HG03135 (cell line): ENCODE results near the gene RYR1.
"Not testable (repeated sequence)": the region's sequence is repeated elsewhere in the genome, so short reads cannot be mapped to it uniquely, and the experiment has no call there.

ENCODE experiments used
- ATAC-seq: cut with Tn5 transposase; IDR thresholded peaks from one replicate; pipeline ENCODE4 v1.9.1; 2021; ENCODE audit warnings: mild to moderate bottlenecking, moderate library complexity; ENCODE audit not compliant: unreplicated experiment

The RYR1 gene

GRCh38 chr19:38602856-38603255 lies 169.4 kb downstream of the RYR1 start:
- not testable (repeated sequence) for ATAC-seq

GRCh38 chr19:38606131-38606530 lies 172.6 kb downstream of the RYR1 start:
- no peak for ATAC-seq

- no peak for ATAC-seq
Observed at GRCh38 chr19:38614289-38614688, 180.8 kb downstream of the RYR1 start.

- no peak for ATAC-seq
Observed at GRCh38 chr19:38615007-38615581, 181.6 kb downstream of the RYR1 start.

- ATAC-seq = no peak
Observed at GRCh38 chr19:38616265-38616664, 182.8 kb downstream of the RYR1 start.

GRCh38 chr19:38617283-38617763 lies 183.8 kb downstream of the RYR1 start:
- no peak for ATAC-seq

GRCh38 chr19:38617764-38618589 lies 184.5 kb downstream of the RYR1 start, which contains the start of gene MAP4K1:
MAP4K1 (minus strand) TSS chr19:38617953; CDS start chr19:38617895, 58 bp downstream.
- peak; percentile 61 for ATAC-seq

GRCh38 chr19:38618590-38619360 lies 185.3 kb downstream of the RYR1 start, which contains the start of gene EIF3K:
EIF3K (plus strand) TSS chr19:38619188; CDS start chr19:38619269, 81 bp downstream.
- ATAC-seq = peak; percentile 50

- no peak for ATAC-seq
Observed at GRCh38 chr19:38619361-38620174, 186.1 kb downstream of the RYR1 start.

GRCh38 chr19:38624822-38625221 lies 191.3 kb downstream of the RYR1 start:
- no peak for ATAC-seq

GRCh38 chr19:38626401-38626800 lies 192.9 kb downstream of the RYR1 start:
- ATAC-seq = no peak

GRCh38 chr19:38629568-38629967 lies 196.1 kb downstream of the RYR1 start:
- ATAC-seq = no peak

- ATAC-seq = not testable (repeated sequence)
Observed at GRCh38 chr19:38631301-38631700, 197.8 kb downstream of the RYR1 start.

- not testable (repeated sequence) for ATAC-seq
Observed at GRCh38 chr19:38631811-38632475, 198.5 kb downstream of the RYR1 start.

- no peak for ATAC-seq
Observed at GRCh38 chr19:38632476-38633213, 199.2 kb downstream of the RYR1 start.

- no peak for ATAC-seq
Observed at GRCh38 chr19:38634757-38635482, 201.4 kb downstream of the RYR1 start.

GRCh38 chr19:38635483-38636399 lies 202.2 kb downstream of the RYR1 start:
- ATAC-seq = no peak
